SU-DHL-6 (cell line): ENCODE results near the gene ATG9B.

ENCODE experiments used
- CTCF ChIP-seq: fragments of 200-600 bp; sonication (generic); IDR thresholded peaks from one replicate; pipeline ENCODE4 v1.5.1; 2017; ENCODE audit warnings: antibody characterized with exemption, mild to moderate bottlenecking, low read length, moderate library complexity; ENCODE audit not compliant: insufficient read depth, poor library complexity, severe bottlenecking
- EZH2phosphoT487 ChIP-seq: fragments of 200-600 bp; sonication (generic), shearing (Covaris generic); conservative IDR thresholded peaks from 2 replicates; pipeline ENCODE4 v1.6.1; 2018; ENCODE audit warnings: mild to moderate bottlenecking, antibody characterized with exemption, low read length, moderate library complexity, mixed read lengths

GRCh38 chr7:151032936-151033863 is 8.9 kb upstream of the ATG9B start:
- no peak for TF ChIP-seq CTCF
- no peak for TF ChIP-seq EZH2phosphoT487
